Measurements from ENCODE around the gene ANLN.

The ANLN gene

GRCh38 chr7:36409180-36409579 lies 19.5 kb downstream of the ANLN start:
- DNase-seq: no peak

- DNase-seq: no peak
Observed at GRCh38 chr7:36415144-36415543, 25.5 kb downstream of the ANLN start.

GRCh38 chr7:36416251-36416650 lies 26.6 kb downstream of the ANLN start:
- no peak for DNase-seq

- DNase-seq: no peak
Observed at GRCh38 chr7:36420307-36420706, 30.6 kb downstream of the ANLN start.

- DNase-seq: no peak
Observed at GRCh38 chr7:36422072-36422471, 32.4 kb downstream of the ANLN start.

GRCh38 chr7:36423633-36424032 lies 34.0 kb downstream of the ANLN start:
- no peak for DNase-seq

- DNase-seq: no peak
Observed at GRCh38 chr7:36430186-36430585, 40.5 kb downstream of the ANLN start.

GRCh38 chr7:36430881-36431280 lies 41.2 kb downstream of the ANLN start:
- DNase-seq: no peak

GRCh38 chr7:36438211-36438610 lies 48.5 kb downstream of the ANLN start:
- DNase-seq: no peak

GRCh38 chr7:36439624-36440023 lies 50.0 kb downstream of the ANLN start:
- DNase-seq: no peak

- no peak for DNase-seq
Observed at GRCh38 chr7:36440880-36441279, 51.2 kb downstream of the ANLN start.

- no peak for DNase-seq
Observed at GRCh38 chr7:36441344-36442022, 51.8 kb downstream of the ANLN start.

GRCh38 chr7:36448781-36449379 lies 59.2 kb downstream of the ANLN start:
- no peak for DNase-seq

- DNase-seq: no peak
Observed at GRCh38 chr7:36449685-36450084, 60.0 kb downstream of the ANLN start.

GRCh38 chr7:36453769-36454168 lies 64.1 kb downstream of the ANLN start:
- no peak for DNase-seq

GRCh38 chr7:36455646-36456045 lies 66.0 kb downstream of the ANLN start:
- no peak for DNase-seq

- DNase-seq: no peak
Observed at GRCh38 chr7:36456138-36456537, 66.5 kb downstream of the ANLN start.

GRCh38 chr7:36456548-36456947 lies 66.9 kb downstream of the ANLN start:
- no peak for DNase-seq

GRCh38 chr7:36459236-36459960 lies 69.7 kb downstream of the ANLN start:
- DNase-seq: no peak

- DNase-seq: no peak
Observed at GRCh38 chr7:36460811-36461429, 71.3 kb downstream of the ANLN start.

GRCh38 chr7:36462551-36463137 lies 73.0 kb downstream of the ANLN start:
- no peak for DNase-seq

- DNase-seq: no peak
Observed at GRCh38 chr7:36464271-36464670, 74.6 kb downstream of the ANLN start.

Measured in nucleus accumbens (tissue), 56 donors.